OCI-LY7 (cell line): Measurements from ENCODE around the gene TTC7B.

Source experiments
- CTCF ChIP-seq: fragments of 200-600 bp; sonication (generic); conservative IDR thresholded peaks from 2 replicates; pipeline ENCODE4 v1.5.1; 2014; ENCODE audit warnings: mild to moderate bottlenecking, antibody characterized with exemption, low read length, moderate library complexity, mixed read lengths
- EZH2phosphoT487 ChIP-seq: fragments of 200-600 bp; sonication (generic); IDR thresholded peaks from 2 replicates; pipeline ENCODE4 v1.6.1; 2018; ENCODE audit warnings: low read depth, borderline replicate concordance, mild to moderate bottlenecking, mixed run types, antibody characterized with exemption, low read length, moderate library complexity, mixed read lengths

- TF ChIP-seq CTCF: no peak
- TF ChIP-seq EZH2phosphoT487: no peak
These were observed 161.4 kb downstream of the TTC7B start for GRCh38 chr14:90654831-90655276.
